GM19099 (cell line): Measurements from ENCODE around the gene CAMK1D.

ENCODE experiments used
- POLR2A ChIP-seq: IDR thresholded peaks from 3 replicates; pipeline ENCODE4 v1.6.1; 2011; ENCODE audit warnings: low read depth; ENCODE audit not compliant: insufficient read length; ENCODE audit errors: extremely low read depth

The CAMK1D gene

DNA sequence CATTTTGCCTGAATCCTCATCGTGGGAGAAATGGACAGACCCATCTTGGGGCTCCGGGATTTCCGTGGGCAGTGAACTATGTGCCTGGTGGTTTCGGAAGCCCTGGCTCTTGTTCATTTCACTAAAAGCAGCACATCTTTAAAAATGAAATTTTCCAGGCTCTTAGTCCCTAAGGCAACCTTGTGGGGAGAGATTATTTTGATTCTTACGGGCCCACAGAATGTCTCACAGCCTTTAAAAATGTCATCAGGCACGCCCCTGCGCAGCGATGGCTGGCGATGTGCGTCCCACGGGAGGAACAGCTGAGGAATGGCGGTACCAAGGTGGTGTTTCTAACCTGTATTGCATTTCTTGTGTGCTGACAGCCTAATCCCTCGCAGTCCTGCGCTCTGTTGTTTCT, 462.5 kb downstream of the CAMK1D start:
- TF ChIP-seq POLR2A: no peak

DNA sequence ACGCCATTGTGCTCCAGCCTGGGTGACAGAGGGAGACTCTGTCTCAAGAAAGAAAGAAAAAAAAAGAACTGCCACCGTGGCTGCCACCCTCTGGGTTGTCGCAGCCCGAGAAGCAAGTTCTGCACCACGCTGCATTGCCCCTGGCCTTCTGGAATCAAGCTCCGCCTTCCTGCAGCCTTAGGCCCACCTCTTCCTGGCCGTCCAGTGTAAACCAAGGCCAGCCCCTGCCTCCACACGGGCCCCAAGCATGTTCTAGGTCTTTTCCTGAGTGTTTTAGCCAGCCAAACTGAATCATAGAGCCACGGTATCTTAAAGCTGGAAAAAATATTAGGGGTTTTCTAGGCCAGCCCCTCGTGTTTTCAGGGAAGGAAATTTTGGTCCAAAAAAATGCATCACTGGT, 463.2 kb downstream of the CAMK1D start:
- no peak for TF ChIP-seq POLR2A

DNA sequence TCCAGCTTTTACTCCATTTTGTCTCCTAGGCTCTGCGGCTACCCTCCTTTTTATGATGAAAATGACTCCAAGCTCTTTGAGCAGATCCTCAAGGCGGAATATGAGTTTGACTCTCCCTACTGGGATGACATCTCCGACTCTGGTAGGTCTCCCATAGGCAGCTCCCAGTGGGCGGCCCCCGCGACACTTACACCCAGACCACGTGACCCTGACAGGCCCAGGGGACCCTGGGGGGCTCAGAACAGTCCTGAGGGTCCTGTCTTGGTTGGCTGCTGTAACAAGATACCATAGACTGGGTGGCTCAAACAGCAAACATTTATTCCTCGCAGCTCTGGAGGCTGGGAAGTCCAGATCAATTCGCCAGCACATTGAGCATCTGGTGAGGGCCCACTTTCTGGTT, 464.8 kb downstream of the CAMK1D start:
- no peak for TF ChIP-seq POLR2A

DNA sequence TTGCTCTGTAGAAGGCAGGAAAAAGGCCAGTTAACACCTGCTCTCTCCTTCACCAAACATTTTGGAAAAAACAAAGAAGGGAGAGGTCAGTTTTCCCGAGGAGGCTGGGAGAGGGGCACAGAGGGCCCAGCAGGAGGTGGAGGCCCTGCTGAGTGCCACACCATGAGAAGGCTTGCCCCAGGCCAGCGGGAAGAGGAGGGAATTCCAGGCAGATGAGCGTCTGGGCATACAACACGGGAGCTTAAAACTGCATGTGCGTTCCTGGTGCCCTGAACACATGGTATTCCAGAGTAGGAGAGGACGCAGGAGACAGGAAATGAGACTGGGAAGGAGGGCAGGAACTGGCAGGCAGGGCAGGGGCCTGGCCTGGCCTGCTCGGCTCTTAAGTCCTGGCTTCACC, 469.7 kb downstream of the CAMK1D start:
- TF ChIP-seq POLR2A: no peak

DNA sequence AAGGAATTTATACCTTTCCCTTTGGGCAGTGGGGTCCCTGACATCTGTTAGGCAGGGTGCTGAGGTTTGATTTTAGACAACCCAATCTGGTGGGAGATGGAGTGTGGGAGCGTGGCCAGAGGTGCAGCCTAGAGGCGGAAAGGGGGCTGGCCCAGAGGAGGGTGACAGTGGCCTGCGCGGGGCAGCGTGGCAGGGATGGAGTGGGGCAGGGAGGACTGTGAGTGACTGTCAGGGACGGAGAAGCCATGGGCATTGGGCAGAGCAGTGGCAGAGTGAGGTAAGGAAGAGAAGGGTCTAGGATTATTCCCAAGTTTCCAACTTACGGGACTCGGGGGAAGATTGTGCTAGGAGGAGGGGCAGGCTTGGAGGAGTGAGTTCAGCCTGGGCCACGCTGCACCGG, 470.3 kb downstream of the CAMK1D start:
- TF ChIP-seq POLR2A: no peak

DNA sequence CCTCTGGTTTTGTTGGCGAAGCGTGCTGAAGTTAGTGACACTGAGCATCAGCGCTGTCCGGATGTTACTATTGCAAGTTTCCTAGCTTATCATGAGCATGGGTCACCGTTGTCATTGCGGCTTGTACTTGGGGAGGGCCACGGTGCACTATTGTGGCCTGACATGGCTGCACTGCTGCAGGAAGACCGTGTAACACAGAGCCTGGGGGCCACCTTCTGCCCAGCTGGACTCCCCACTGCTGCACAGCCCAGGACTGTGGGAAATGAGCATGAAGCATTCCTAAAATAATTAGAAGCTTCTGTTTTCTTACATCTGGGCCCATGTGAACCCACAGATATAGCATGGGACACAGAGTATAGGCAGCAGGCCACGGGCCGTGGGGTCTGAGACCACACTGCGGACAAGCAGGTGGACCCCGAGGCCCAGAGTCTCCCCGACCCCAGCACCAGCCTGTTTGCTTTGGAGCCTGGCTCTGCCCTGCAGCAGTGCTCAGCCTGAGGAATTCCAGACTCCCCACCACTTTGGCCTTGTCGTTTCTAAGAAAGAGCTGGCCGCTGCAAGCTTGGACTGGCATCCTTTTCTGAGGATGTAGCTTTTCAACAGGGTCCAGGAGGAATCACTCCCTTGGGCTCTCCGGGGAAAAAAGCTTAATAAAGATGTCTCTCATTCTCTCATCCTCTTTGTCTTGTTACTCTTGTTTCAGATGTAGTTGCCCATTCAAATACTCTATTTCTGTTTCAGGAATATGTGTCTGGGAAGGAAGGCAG, 473.0 kb downstream of the CAMK1D start:
- no peak for TF ChIP-seq POLR2A

DNA sequence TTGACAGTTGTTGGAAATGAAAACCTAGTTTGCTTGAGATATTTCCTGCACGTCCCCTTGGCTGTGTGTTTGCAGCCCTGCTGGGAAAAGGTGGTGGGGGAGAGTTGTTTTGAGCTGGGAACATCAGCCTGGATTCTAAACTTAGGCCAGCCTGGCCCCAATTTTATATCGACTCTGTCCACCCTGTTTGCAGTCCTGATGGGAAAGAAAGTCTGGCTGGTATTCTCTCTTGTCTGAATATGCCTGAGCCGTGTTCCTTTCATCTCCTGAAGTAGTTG, 473.5 kb downstream of the CAMK1D start:
- no peak for TF ChIP-seq POLR2A

DNA sequence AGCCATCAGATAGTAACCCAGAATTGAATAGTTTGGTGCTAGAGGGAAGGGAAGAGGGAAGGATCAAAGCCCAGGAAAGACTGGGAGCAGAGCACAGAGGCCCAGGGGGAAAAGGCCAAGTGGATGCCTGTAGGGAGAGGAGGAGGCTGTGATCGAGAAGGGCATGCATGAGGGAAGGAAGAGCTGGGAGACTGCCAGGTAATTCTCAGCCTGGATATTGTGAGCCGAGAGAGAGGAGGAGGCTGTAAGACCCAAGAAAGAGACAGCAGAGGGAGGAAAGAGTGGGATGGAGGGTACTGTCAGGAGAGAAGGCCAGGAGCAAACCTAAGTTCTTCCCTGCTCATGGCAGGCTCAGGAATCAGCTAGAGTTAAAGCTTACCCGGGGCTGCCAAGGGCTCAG, 474.0 kb downstream of the CAMK1D start:
- no peak for TF ChIP-seq POLR2A

DNA sequence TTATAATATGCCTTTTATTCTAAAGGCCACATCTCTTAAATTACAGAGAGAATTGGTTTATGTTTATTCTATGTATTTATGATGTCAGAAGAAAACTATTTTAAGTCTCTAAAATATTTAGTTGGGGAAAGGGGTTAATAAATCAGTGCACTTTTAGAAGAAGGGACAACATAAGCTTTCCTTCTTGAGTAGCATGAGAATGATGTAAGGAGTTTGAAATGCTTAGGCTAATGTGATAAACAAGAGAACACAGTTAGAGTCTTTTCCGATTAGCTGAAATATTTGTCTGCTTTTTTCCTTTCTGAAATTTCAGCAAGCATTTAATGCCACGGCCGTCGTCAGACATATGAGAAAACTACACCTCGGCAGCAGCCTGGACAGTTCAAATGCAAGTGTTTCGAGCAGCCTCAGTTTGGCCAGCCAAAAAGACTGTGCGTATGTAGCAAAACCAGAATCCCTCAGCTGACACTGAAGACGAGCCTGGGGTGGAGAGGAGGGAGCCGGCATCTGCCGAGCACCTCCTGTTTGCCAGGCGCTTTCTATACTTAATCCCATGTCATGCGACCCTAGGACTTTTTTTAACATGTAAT, 476.0 kb downstream of the CAMK1D start:
- TF ChIP-seq POLR2A: no peak

DNA sequence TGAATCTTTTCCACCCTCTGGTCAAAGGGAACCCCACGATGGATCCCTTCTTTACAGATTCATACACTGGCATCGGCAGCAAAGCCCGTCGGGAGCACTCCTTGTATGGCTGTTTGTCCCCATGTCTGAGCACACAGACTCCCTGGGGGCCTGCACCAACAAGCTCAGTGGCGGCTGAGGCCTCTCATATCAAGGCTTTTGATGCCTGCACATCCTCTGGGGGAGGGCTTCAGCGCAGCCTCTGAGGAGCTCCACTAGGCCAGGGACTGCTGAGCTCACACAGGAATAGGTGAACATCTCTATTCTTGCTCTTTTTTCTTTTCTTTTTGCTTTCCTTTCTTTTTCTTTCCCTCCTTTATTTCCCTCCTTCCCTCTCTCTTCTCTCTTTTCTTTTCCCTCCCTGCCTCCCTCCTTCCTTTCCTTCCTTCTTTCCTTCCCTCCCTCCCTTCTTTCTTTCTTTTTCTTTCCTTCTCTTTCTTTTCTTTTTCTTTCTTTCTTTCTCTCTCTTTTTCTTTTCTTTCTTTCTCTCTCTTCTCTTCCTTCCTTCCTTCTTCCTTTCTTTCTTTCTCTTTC, 477.5 kb downstream of the CAMK1D start:
- no peak for TF ChIP-seq POLR2A

DNA sequence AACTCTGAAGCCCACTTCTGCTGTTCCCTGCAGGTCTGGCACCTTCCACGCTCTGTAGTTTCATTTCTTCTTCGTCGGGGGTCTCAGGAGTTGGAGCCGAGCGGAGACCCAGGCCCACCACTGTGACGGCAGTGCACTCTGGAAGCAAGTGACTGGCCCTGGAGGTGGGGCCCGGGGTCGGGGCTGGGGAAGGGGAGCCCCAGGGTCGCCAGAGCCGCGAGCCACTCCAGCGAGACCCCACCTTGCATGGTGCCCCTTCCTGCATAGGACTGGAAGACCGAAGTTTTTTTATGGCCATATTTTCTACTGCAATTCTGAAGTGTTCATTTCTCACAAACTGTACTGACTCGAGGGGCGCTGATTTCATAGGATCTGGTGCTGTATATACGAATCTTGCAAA, 479.4 kb downstream of the CAMK1D start:
- no peak for TF ChIP-seq POLR2A

DNA sequence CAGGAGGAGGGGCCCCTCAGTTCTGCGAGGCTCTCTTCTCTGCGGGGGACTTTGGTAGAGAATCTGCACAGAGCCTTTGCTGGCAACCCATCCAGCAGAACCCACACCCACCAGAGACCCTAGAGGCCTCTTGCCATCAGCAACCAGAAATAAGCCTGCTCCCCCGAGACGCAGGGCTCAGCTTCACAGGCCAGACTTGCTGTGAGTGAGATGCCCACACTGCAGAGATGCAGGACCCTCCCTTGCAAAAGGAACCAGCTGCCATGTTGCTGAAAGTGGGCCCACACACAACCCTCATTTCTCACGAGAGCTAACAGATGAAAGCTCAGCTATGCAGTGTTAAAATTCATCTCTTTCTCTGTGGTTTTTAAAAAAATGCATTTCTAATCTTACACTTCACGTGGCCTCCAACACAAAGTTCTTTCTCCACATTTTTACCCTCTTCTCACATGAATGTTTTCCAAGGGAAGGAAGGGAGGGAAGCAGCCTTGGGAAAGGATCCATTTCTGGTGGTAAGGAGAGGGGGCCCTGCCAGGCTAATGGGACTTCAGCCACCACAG, 480.6 kb downstream of the CAMK1D start:
- TF ChIP-seq POLR2A: no peak

DNA sequence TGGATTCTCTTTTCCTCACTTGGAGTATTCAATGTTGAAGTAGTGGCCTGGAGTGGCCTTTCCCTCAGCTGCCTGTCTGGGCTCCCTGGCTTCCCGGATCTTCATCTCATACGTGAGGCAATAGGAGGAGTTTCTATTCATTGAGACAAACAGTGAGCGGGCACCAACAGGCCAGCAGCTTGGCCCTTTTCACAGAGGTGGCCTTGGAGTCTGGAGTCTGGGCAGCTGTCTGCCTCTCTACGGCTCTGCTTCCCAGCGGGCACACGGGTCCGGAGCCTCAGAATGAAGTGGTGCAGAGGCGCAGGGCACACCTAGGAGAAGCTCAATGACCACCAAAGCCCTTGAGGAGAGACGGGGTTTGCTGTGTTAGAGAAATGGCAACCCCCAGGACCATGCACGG, 482.7 kb downstream of the CAMK1D start:
- no peak for TF ChIP-seq POLR2A

DNA sequence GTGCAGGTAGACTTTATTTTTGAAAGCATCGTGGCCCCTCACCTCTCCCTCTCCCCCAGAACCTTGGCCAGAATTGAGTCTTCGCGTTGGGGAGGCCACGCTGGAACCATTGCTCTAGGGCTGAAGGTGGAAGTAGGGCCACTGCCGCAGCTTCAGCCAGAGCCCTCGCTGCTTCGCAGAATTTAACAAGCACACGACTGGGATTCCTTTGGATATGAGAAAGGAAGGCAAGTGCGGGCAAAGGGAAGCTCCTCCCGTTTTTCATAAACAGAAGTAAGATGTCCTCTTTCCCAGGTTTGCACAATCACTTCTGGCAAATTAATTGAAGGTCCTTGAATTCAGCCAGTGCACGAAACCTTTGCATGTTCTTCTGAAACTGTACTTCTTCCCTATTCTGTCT, 484.1 kb downstream of the CAMK1D start:
- TF ChIP-seq POLR2A: no peak

DNA sequence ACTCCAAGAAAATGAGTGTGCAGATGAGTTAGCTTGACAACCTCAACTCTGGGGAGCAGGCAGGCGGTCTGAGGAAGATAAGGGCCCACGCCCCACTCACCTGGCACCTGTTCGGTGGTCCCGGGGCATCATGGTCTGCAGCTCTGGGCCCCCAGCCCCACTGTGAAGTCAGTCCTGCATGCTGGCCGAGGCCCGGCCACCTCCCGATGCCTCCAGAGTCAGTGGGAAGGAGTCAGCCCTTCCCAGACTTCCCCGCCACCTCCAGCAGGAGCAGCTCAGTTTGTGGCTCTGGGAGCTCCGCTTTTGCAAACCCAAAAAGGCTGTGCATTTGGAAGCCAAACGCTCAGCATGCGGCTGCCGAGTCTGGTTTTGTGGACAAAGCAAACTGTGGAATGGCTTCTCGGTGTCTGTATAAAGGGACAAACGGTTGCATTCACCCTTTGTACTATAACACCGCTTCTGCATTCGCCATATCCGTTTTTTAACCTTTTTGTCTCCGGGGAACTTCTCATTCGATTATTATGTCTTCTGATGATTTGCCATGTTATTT, 484.8 kb downstream of the CAMK1D start:
- TF ChIP-seq POLR2A: no peak

DNA sequence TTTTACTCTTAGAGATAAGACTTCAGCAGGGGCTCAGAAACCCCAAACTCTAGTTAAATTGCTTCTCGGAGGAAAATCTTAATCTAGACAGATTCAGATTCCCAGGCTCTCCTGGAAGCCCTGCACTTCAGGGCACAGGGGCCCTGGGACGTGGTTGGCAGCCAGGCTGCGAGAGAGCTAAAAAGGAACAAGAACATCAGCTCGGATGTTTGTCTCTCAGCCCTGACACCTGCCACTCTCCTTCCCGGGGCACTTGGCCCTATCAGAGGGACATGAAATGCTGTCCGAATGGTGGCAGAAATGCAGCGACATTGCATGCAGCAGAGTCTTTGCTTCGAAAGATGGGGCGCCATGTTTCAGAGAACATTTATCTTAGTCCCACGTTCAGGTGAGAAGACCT, 485.4 kb downstream of the CAMK1D start:
- TF ChIP-seq POLR2A: no peak

DNA sequence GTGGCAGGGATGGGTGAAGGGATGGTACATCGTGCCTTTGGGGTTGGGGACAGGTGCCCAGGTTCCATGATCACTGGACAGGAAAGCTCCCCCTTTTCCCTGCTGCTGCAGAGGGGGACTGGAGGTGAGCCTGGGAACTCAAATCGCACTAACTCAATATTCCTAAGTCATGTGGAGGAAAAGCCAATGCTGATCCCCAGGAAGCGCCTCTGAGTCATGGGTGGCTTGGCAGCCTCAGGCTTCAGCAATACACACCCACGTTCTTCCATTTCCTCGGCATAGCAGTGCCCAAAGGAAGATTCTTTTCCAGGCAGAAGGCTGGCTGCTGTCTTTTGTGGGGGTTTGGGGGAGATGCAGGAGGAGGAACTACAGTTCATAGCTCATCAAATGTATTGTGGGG, 486.4 kb downstream of the CAMK1D start:
- TF ChIP-seq POLR2A: no peak

DNA sequence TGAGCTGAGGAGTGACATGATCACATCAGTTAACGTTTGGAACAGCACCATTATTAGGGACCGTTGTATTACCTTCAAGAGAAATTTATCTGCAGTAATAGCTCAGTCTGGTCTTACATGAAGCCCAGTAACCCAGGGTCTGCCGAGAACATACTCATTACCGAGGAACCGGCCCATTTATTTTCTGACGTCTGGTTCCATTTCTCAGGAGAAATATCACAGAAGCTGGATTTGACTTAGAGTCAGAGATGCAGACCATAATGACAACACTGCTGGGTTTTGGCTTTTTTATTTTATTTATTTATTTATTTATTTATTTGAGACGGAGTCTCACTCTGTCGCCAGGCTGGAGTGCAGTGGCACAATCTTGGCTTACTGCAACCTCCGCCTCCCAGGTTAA, 489.0 kb downstream of the CAMK1D start:
- no peak for TF ChIP-seq POLR2A
